IMR-90 (cell line): ENCODE data around the gene TTYH3. TPM values are rescaled to one million over a fixed set of nuclear protein-coding genes. Genes with fewer than 3 reads are reported as not detected.
"Not testable (repeated sequence)": the region's sequence is repeated elsewhere in the genome, so short reads cannot be mapped to it uniquely, and the experiment has no call there.

ENCODE experiments used
- ATAC-seq: fragments of 200-7000 bp; cut with Tn5 transposase; 2 replicates; pipeline ENCODE4 v1.9.1; 2020; ENCODE audit warnings: low read depth, mild to moderate bottlenecking, moderate library complexity
- BruUV-seq: library from RNA; stranded (reverse); fragments of 400-500 nt; replicated peaks from 2 replicates; lab custom pipeline; 2021; lab: Mats Ljungman, UMichigan
- CTCF ChIA-PET: fragments of 300-600 bp; formaldehyde crosslinking; extraction: SDS; loops from one replicate; lab custom pipeline; 2021; ENCODE audit warnings: antibody characterized with exemption; lab: Yijun Ruan, JAX
- POLR2A ChIA-PET: fragments of 300-600 bp; sonication (Branson Sonifier 250); formaldehyde crosslinking; loops from one replicate; lab custom pipeline; 2022; ENCODE audit warnings: antibody characterized with exemption; ENCODE audit not compliant: unreplicated experiment; lab: Charles Lee
- DNase-seq: peaks from one replicate; pipeline ENCODE4 v3.0.0; 2013
- H2AFZ ChIP-seq: replicated peaks from 2 replicates; pipeline ENCODE3; 2013; ENCODE audit warnings: low read length, mild to moderate bottlenecking; ENCODE audit not compliant: poor library complexity
- H2AK5ac ChIP-seq: 2 replicates; pipeline ENCODE4 v1.6.1; 2013; ENCODE audit warnings: low read depth, low read length, inconsistent platforms
- H2AK9ac ChIP-seq: replicated peaks from 2 replicates; pipeline ENCODE3; 2013; ENCODE audit warnings: mild to moderate bottlenecking, low read depth, low read length, moderate library complexity; ENCODE audit not compliant: poor library complexity
- H2BK120ac ChIP-seq: 2 replicates; pipeline ENCODE4 v1.6.1; 2013; ENCODE audit warnings: low read depth, low read length, inconsistent platforms
- H2BK15ac ChIP-seq: 3 replicates; pipeline ENCODE4 v1.6.1; 2013; ENCODE audit warnings: low read depth, low read length, inconsistent platforms
- H2BK20ac ChIP-seq: 2 replicates; pipeline ENCODE4 v1.6.1; 2013; ENCODE audit warnings: low read depth, mild to moderate bottlenecking, inconsistent platforms, low read length, moderate library complexity
- H2BK5ac ChIP-seq: 2 replicates; pipeline ENCODE4 v1.6.1; 2013; ENCODE audit warnings: mild to moderate bottlenecking, low read depth, low read length, inconsistent platforms; ENCODE audit not compliant: poor library complexity, severe bottlenecking
- H3K14ac ChIP-seq: replicated peaks from 2 replicates; pipeline ENCODE4 v1.6.1; 2013; ENCODE audit warnings: low read depth, low read length, inconsistent platforms
- H3K18ac ChIP-seq: 2 replicates; pipeline ENCODE4 v1.6.1; 2013; ENCODE audit warnings: low read depth, low read length, control low read depth
- H3K23ac ChIP-seq: 2 replicates; pipeline ENCODE4 v1.6.1; 2013; ENCODE audit warnings: low read depth, low read length, inconsistent platforms
- H3K27ac ChIP-seq: 2 replicates; pipeline ENCODE4 v1.5.1; 2013; ENCODE audit warnings: mild to moderate bottlenecking, control low read depth, low read length; ENCODE audit not compliant: insufficient read depth
- H3K27me3 ChIP-seq: 2 replicates; pipeline ENCODE4 v1.6.1; 2013; ENCODE audit warnings: low read length; ENCODE audit not compliant: control insufficient read depth, insufficient read depth
- H3K36me3 ChIP-seq: 2 replicates; pipeline ENCODE4 v1.6.1; 2013; ENCODE audit warnings: low read length, mixed read lengths; ENCODE audit not compliant: control insufficient read depth, insufficient read depth
- H3K4ac ChIP-seq: 2 replicates; pipeline ENCODE4 v1.6.1; 2013; ENCODE audit warnings: low read depth, low read length, inconsistent platforms
- H3K4me1 ChIP-seq: 2 replicates; pipeline ENCODE4 v1.6.1; 2013; ENCODE audit warnings: low read length, mixed read lengths; ENCODE audit not compliant: control insufficient read depth, insufficient read depth
- H3K4me2 ChIP-seq: 2 replicates; pipeline ENCODE4 v1.6.1; 2013; ENCODE audit warnings: low read depth, mild to moderate bottlenecking, control low read depth, low read length, moderate library complexity
- H3K4me3 ChIP-seq: 2 replicates; pipeline ENCODE4 v1.5.1; 2013; ENCODE audit warnings: low read depth, mild to moderate bottlenecking, control low read depth, low read length, moderate library complexity; ENCODE audit not compliant: insufficient read depth
- H3K56ac ChIP-seq: 2 replicates; pipeline ENCODE4 v1.6.1; 2013; ENCODE audit warnings: low read length, inconsistent platforms; ENCODE audit not compliant: insufficient read depth; ENCODE audit errors: extremely low read depth
- H3K79me1 ChIP-seq, 2 experiments: 2 replicates each; pipeline ENCODE4 v1.6.1; 2013; ENCODE audit warnings: low read length in 2 of 2, inconsistent platforms in 1 of 2, low read depth in 1 of 2
- H3K9ac ChIP-seq: 2 replicates; pipeline ENCODE4 v1.6.1; 2013; ENCODE audit warnings: low read depth, low read length, control low read depth
- H3K9me1 ChIP-seq: 2 replicates; pipeline ENCODE4 v1.6.1; 2013; ENCODE audit warnings: low read length, inconsistent platforms; ENCODE audit not compliant: insufficient read depth
- H3K9me3 ChIP-seq: 2 replicates; pipeline ENCODE4 v1.6.1; 2013; ENCODE audit warnings: low read length; ENCODE audit not compliant: control insufficient read depth, insufficient read depth
- H4K20me1 ChIP-seq: 2 replicates; pipeline ENCODE4 v1.6.1; 2013; ENCODE audit warnings: low read length, inconsistent platforms; ENCODE audit not compliant: insufficient read depth
- H4K5ac ChIP-seq: 2 replicates; pipeline ENCODE4 v1.6.1; 2013; ENCODE audit warnings: mild to moderate bottlenecking, low read depth, low read length, control low read depth
- H4K8ac ChIP-seq, 2 experiments: 2 replicates each; pipeline ENCODE4 v1.6.1; 2013; ENCODE audit warnings: low read depth in 2 of 2, low read length in 2 of 2, control low read depth in 1 of 2, inconsistent platforms in 1 of 2
- H4K91ac ChIP-seq: 2 replicates; pipeline ENCODE4 v1.6.1; 2013; ENCODE audit warnings: low read depth, low read length, inconsistent platforms; ENCODE audit not compliant: insufficient read depth
- WGBS, 2 experiments: methylation state at CpG; one replicate each; pipeline versions ENCODE4 v1.1.5 to v1.1.7; 2013; ENCODE audit warnings: missing lambda C conversion rate in 2 of 2; ENCODE audit not compliant: insufficient read length in 1 of 2; ENCODE audit errors: extremely low coverage in 2 of 2; 5-methylcytosine and 5-hydroxymethylcytosine counted together
- dilution Hi-C: fragments of 300-500 bp; cut with HindIII; formaldehyde crosslinking; loops from one replicate; pipeline ENCODE4 v1.14.3; 2018; ENCODE audit warnings: low sequenced_read_pairs; ENCODE audit not compliant: unreplicated experiment
- in situ Hi-C: fragments of 300-500 bp; cut with MboI; formaldehyde crosslinking; loops from 3 replicates; pipeline ENCODE4 v1.14.3; 2019; ENCODE audit warnings: low sequenced_read_pairs, inconsistent platforms, mixed read lengths
- intact Hi-C: fragments of 100-400 bp; cut with micrococcal nuclease; formaldehyde crosslinking; loops from 2 replicates; pipeline ENCODE4 v1.10.0; 2022
- polyA plus RNA-seq, 3 experiments: library from polyadenylated mRNA; depleted of rRNA; stranded (reverse); fragments of >200 nt; gene quantifications; 2 replicates each; pipeline ENCODE4 v1.2.3, GENCODE V29; 2012; ENCODE audit warnings: low replicate concordance in 1 of 3
- total RNA-seq: library from RNA; depleted of rRNA; stranded (reverse); fragments of >200 nt; gene quantifications from 2 replicates; pipeline ENCODE4 v1.2.3, GENCODE V29; 2012

The TTYH3 gene
- total and polyA plus RNA-seq, 2 of the 4 experiments (the other 2 are of a cell fraction), result 5.6 to 82.6 TPM

GRCh38 chr7:2589941-2590340 lies 41.8 kb upstream of the TTYH3 start:
- H4K20me1 ChIP-seq, dilution Hi-C loops, H3K79me1 ChIP-seq, H3K4ac ChIP-seq, H3K27me3 ChIP-seq, H2AK5ac ChIP-seq, H3K4me2 ChIP-seq, H3K4me1 ChIP-seq, H2AK9ac ChIP-seq, H2BK15ac ChIP-seq, in situ Hi-C loops, H4K91ac ChIP-seq, H2BK20ac ChIP-seq, BruUV-seq, CTCF ChIA-PET, POLR2A ChIA-PET, H3K9me3 ChIP-seq, H3K9ac ChIP-seq, H4K8ac ChIP-seq, H2AFZ ChIP-seq, H3K14ac ChIP-seq, intact Hi-C loops, ATAC-seq, H2BK5ac ChIP-seq, H4K5ac ChIP-seq, H3K56ac ChIP-seq, H3K27ac ChIP-seq, H3K9me1 ChIP-seq, H3K23ac ChIP-seq, H3K18ac ChIP-seq, H2BK120ac ChIP-seq, H3K4me3 ChIP-seq, DNase-seq: not testable (repeated sequence)
- peaks cover 32% of the 10 kb centered on the region for H3K36me3 ChIP-seq
- WGBS, 2 experiments, result 98% methylated on average over 7 of the region's 15 CpGs; no CpG with 5 or more reads in 1 of the 2 experiments
